SK-N-SH (cell line): ENCODE measurements around the gene NAA10. TPM values are rescaled to one million over a fixed set of nuclear protein-coding genes. Genes with fewer than 3 reads are reported as not detected.

Experiments
- CTCF ChIA-PET: fragments of 300-600, 350-600 bp; formaldehyde crosslinking; extraction: SDS; loops from one replicate; lab custom pipeline; 2021; lab: Yijun Ruan, JAX
- POLR2A ChIA-PET: fragments of 350-600 bp; sonication (Branson Sonifier 250); formaldehyde crosslinking; extraction: SDS; loops from one replicate; lab custom pipeline; 2020; ENCODE audit warnings: antibody characterized with exemption, inconsistent platforms; lab: Yijun Ruan, JAX
- DNase-seq: peaks from one replicate; pipeline ENCODE4 v3.0.0; 2012
- H2AFZ ChIP-seq: fragments of 200-600 bp; sonication (generic); 2 replicates; pipeline ENCODE4 v1.8.1; 2016; ENCODE audit warnings: antibody characterized with exemption, mild to moderate bottlenecking, low read depth
- H3F3A ChIP-seq: fragments of 200-600 bp; sonication (generic); replicated peaks from 2 replicates; pipeline ENCODE3; 2016; ENCODE audit warnings: antibody characterized with exemption, mild to moderate bottlenecking; ENCODE audit not compliant: insufficient read depth
- H3K27ac ChIP-seq, 2 experiments: fragments of 200-500 bp in 1 of 2; fragments of 200-600 bp in 1 of 2; sonication (Bioruptor generic) in 1 of 2; sonication (generic), shearing (Covaris generic) in 1 of 2; 2 replicates each; pipeline versions ENCODE4 v1.5.1 to v1.6.1; 2014 to 2016; ENCODE audit warnings: low read depth in 2 of 2, inconsistent platforms in 1 of 2, low read length in 1 of 2, mild to moderate bottlenecking in 1 of 2, mixed read lengths in 1 of 2
- H3K27me3 ChIP-seq: fragments of 200-600 bp; sonication (generic), shearing (Covaris generic); 2 replicates; pipeline ENCODE4 v1.6.1; 2016; ENCODE audit warnings: mixed run types; ENCODE audit not compliant: insufficient read depth
- H3K36me3 ChIP-seq, 2 experiments: fragments of 200-500 bp in 1 of 2; fragments of 200-600 bp in 1 of 2; sonication (Bioruptor generic) in 1 of 2; sonication (generic) in 1 of 2; replicated peaks in 1 of 2; 2 replicates each; pipeline versions ENCODE3 to v1.5.1; 2014 to 2016; ENCODE audit warnings: low read length in 1 of 2, mild to moderate bottlenecking in 1 of 2; ENCODE audit not compliant: insufficient read depth in 2 of 2, control insufficient read depth in 1 of 2
- H3K4me1 ChIP-seq, 2 experiments: fragments of 200-500 bp in 1 of 2; fragments of 200-600 bp in 1 of 2; sonication (Bioruptor generic) in 1 of 2; sonication (generic), shearing (Covaris generic) in 1 of 2; 2 replicates each; pipeline versions ENCODE4 v1.5.1 to v1.6.1; 2014 to 2016; ENCODE audit warnings: low read depth in 1 of 2, low read length in 1 of 2, mixed run types in 1 of 2; ENCODE audit not compliant: insufficient read depth in 2 of 2, control insufficient read depth in 1 of 2
- H3K4me2 ChIP-seq: fragments of 200-600 bp; sonication (generic), shearing (Covaris generic); 2 replicates; pipeline ENCODE4 v1.6.1; 2017; ENCODE audit warnings: mixed run types
- H3K4me3 ChIP-seq, 2 experiments: fragments of 200-500 bp in 1 of 2; fragments of 200-600 bp in 1 of 2; sonication (Bioruptor generic) in 1 of 2; sonication (generic), shearing (Covaris generic) in 1 of 2; 2 replicates each; pipeline versions ENCODE4 v1.5.1 to v1.8.1; 2014 to 2016; ENCODE audit warnings: low read depth in 2 of 2, inconsistent platforms in 1 of 2, low read length in 1 of 2, mild to moderate bottlenecking in 1 of 2, mixed read lengths in 1 of 2, moderate library complexity in 1 of 2
- H3K79me2 ChIP-seq: fragments of 200-600 bp; sonication (generic); 2 replicates; pipeline ENCODE4 v1.8.1; 2017; ENCODE audit warnings: mild to moderate bottlenecking; ENCODE audit not compliant: insufficient read depth
- H3K9ac ChIP-seq: fragments of 200-600 bp; sonication (generic); 2 replicates; pipeline ENCODE4 v1.6.1; 2017; ENCODE audit warnings: mixed run types
- H3K9me2 ChIP-seq: fragments of 200-600 bp; sonication (generic); 2 replicates; pipeline ENCODE4 v1.6.1; 2017; ENCODE audit warnings: mixed run types
- H3K9me3 ChIP-seq: fragments of 200-600 bp; sonication (generic); 2 replicates; pipeline ENCODE4 v1.6.1; 2017; ENCODE audit warnings: mixed run types, mild to moderate bottlenecking, moderate library complexity
- H4K20me1 ChIP-seq: fragments of 200-600 bp; sonication (generic); 2 replicates; pipeline ENCODE4 v1.6.1; 2017; ENCODE audit warnings: mild to moderate bottlenecking, mixed run types; ENCODE audit not compliant: insufficient read depth
- CHD2 ChIP-seq: fragments of 150-350 bp; IDR thresholded peaks from 2 replicates; pipeline ENCODE4 v1.6.1; 2018; ENCODE audit warnings: low read length; ENCODE audit not compliant: partially characterized antibody
- CTCF ChIP-seq: fragments of 200-600 bp; sonication (generic); IDR thresholded peaks from 2 replicates; pipeline ENCODE4 v1.6.1; 2017; ENCODE audit warnings: antibody characterized with exemption, mild to moderate bottlenecking, moderate library complexity
- EP300 ChIP-seq, 2 experiments: IDR thresholded peaks; 2 replicates each; pipeline versions ENCODE4 v1.4.0 to v1.6.1; 2012; ENCODE audit warnings: borderline replicate concordance in 1 of 2, low read depth in 1 of 2, low read length in 1 of 2
- NFIC ChIP-seq: IDR thresholded peaks from 2 replicates; pipeline ENCODE4 v1.4.0; 2012; ENCODE audit warnings: borderline replicate concordance
- RAD21 ChIP-seq: IDR thresholded peaks from 2 replicates; pipeline ENCODE4 v1.6.1; 2012; ENCODE audit warnings: mild to moderate bottlenecking, low read length
- SIN3A ChIP-seq: IDR thresholded peaks from 2 replicates; pipeline ENCODE4 v1.6.1; 2012; ENCODE audit warnings: low read depth, mild to moderate bottlenecking, low read length, moderate library complexity, borderline replicate concordance
- SMC3 ChIP-seq: IDR thresholded peaks from 2 replicates; pipeline ENCODE4 v1.6.1; 2012; ENCODE audit warnings: low read depth, low read length, improper control_type of control experiment
- TCF12 ChIP-seq: IDR thresholded peaks from 2 replicates; pipeline ENCODE4 v1.4.0; 2012
- WGBS: methylation state at CpG from one replicate; pipeline ENCODE4 v1.1.6; 2017; ENCODE audit warnings: low lambda C conversion rate; 5-methylcytosine and 5-hydroxymethylcytosine counted together
- polyA plus RNA-seq, 3 experiments: library from polyadenylated mRNA; depleted of rRNA; stranded (reverse); fragments of >200 nt; gene quantifications; 2 replicates each; pipeline ENCODE4 v1.2.3, GENCODE V29; 2012

The NAA10 gene
- polyA plus RNA-seq, 1 of the 3 experiments (the other 2 are of a cell fraction): 229 TPM

- Histone ChIP-seq H3K4me1 (peaks cover 0 to 67% of the 10 kb centered on the region in 2 experiments; a peak in 1 of 4 replicates), H3F3A (peaks cover 8% of the 10 kb centered on the region), H3K9ac (no peak overlapping the region), H3K27me3 (peaks cover 34% of the 10 kb centered on the region), H2AFZ (no peak overlapping the region), H3K9me3 (no peaks in the 10 kb centered on the region), H4K20me1 (no peaks in the 10 kb centered on the region; the same call in 1 of the 2 replicates), H3K4me3 (no peak overlapping the region), H3K79me2 (no peaks in the 10 kb centered on the region)
- 32% methylated on average over 17 of the region's 25 CpGs for WGBS
- ChIA-PET CTCF (interaction anchor here (0.7 to 16.7 kb wide), 23 partner anchors 8 to 412 kb away, joined by 3 to 271 read pairs (median 4); partner anchors contain the start of genes NAA10, PLXNB3 and RENBP), POLR2A (interaction anchor here (0.8 to 3.0 kb wide), 7 partner anchors 12 to 129 kb away, joined by 3 to 14 read pairs (median 5); partner anchors contain the start of genes IDH3G, NAA10 and SSR4)
- peak; percentile 90 for DNase-seq
- TF ChIP-seq TCF12: no peak
- TF ChIP-seq CHD2: peak; percentile 22
- TF ChIP-seq RAD21: peak; percentile 47
- peak; percentile 32; the same call in 1 of the 2 replicates for TF ChIP-seq SMC3
- TF ChIP-seq NFIC: peak; percentile 80
- TF ChIP-seq CTCF: peak; percentile 62
- TF ChIP-seq, all 33 proteins: peak for 5
- Histone ChIP-seq H3K4me2 (peak overlapping the region; percentile 55; the same call in 1 of the 2 replicates), H3K27ac (peak overlapping the region in 1 of 2 experiments; percentile 92; a peak in 2 of 4 replicates), H3K36me3 (no peaks in the 10 kb centered on the region), H3K9me2 (no peaks in the 10 kb centered on the region)
These were observed 11.6 kb downstream of the NAA10 start for GRCh38 chrX:153922932-153923857.

GRCh38 chrX:153921511-153922446 is 13.1 kb downstream of the NAA10 start:
- 40% methylated on average over 15 of the region's 40 CpGs for WGBS
- H3K9me2 ChIP-seq: no peaks in the 10 kb centered on the region

More at GRCh38 chrX:153921511-153922446, 13.1 kb downstream of the NAA10 start:
- ChIA-PET CTCF (interaction anchor here (0.9 to 16.7 kb wide), 18 partner anchors 9 to 162 kb away, joined by 3 to 271 read pairs (median 4); partner anchors contain the start of genes NAA10, PLXNB3 and RENBP), POLR2A (interaction anchor here (1.0 to 3.0 kb wide), 6 partner anchors 11 to 156 kb away, joined by 3 to 14 read pairs (median 7); partner anchors contain the start of genes IDH3G, NAA10 and SSR4)
- Histone ChIP-seq H4K20me1 (no peaks in the 10 kb centered on the region; the same call in 1 of the 2 replicates), H3K27me3 (peaks cover 44% of the 10 kb centered on the region), H3K27ac (peak overlapping the region in 1 of 2 experiments; percentile 92; a peak in 2 of 4 replicates), H3K4me3 (no peak overlapping the region), H3K4me1 (peaks cover 0 to 57% of the 10 kb centered on the region in 2 experiments; a peak in 1 of 4 replicates), H2AFZ (no peak overlapping the region), H3K4me2 (no peak overlapping the region), H3K9ac (no peak overlapping the region), H3F3A (peaks cover 8% of the 10 kb centered on the region), H3K9me3 (no peaks in the 10 kb centered on the region), H3K36me3 (no peaks in the 10 kb centered on the region), H3K79me2 (no peaks in the 10 kb centered on the region)
- DNase-seq: peak; percentile 78
- TF ChIP-seq EP300 (IDR thresholded peaks at IDR 0.05; ENCODE audit: borderline replicate concordance in 1 of 2, low read depth in 1 of 2, low read length in 1 of 2) (0 out of 4 replicates have a peak, but pooled peaks of 1 of the 2 experiments have one; percentile 17), SIN3A (no peak)
